ENCODE results near the gene PNISR. TPM values are rescaled to one million over a fixed set of nuclear protein-coding genes. Genes with fewer than 3 reads are reported as not detected.
A peak's percentile ranks its signal among the peaks of the same experiment; 100 is the strongest.

Gene PNISR
- total RNA-seq, 4 donors from 2014 or later = 20.5 to 86.1 (median 25.2) TPM

GRCh38 chr6:99393698-99394531 lies 31.2 kb downstream of the PNISR start, which contains the start of gene COQ3:
TSS of gene COQ3 (minus strand) at chr6:99394195. CDS start at chr6:99394179, 16 bp downstream.
- H3K9me3 ChIP-seq = no peaks in the 10 kb centered on the region
- in situ Hi-C loops (cut with MboI; ENCODE audit: low sequenced_read_pairs in 4 of 4) = no loop called here
- peak within 1 kb of the TSS; percentile 75 to 88 (median 81) for H3K27ac ChIP-seq
- peaks cover 5% of the 10 kb centered on the region in 2 donors for H3K4me1 ChIP-seq
- ATAC-seq (peak; percentile 73 to 86), DNase-seq (peak; percentile 30 to 53)
- no peaks in the 10 kb centered on the region for H3K27me3 ChIP-seq
- peak within 1 kb of the TSS; percentile 71 to 92 (median 81) for H3K4me3 ChIP-seq
- H3K36me3 ChIP-seq = peaks cover 0 to 2% of the 10 kb centered on the region in 2 donors
- intact Hi-C loops (cut with DNase I; ENCODE audit: low total_unique reads) = loop anchor here (2.0 kb wide), 1 partner anchor 31 kb away; the partner anchor contains the start of gene PNISR
- no peak for TF ChIP-seq CTCF (IDR thresholded peaks at IDR 0.05 in 4 of 5, conservative IDR thresholded peaks at IDR 0.05 in 1 of 5)
- no peak for TF ChIP-seq POLR2A (IDR thresholded peaks at IDR 0.05)

GRCh38 chr6:99393366-99393697 lies 31.8 kb downstream of the PNISR start:
- Histone ChIP-seq H3K4me1 (peaks cover 5% of the 10 kb centered on the region in 2 donors), H3K36me3 (no peaks in the 10 kb centered on the region), H3K27me3 (no peaks in the 10 kb centered on the region), H3K4me3 (peak overlapping the region; percentile 71 to 92 (median 81)), H3K9me3 (no peaks in the 10 kb centered on the region), H3K27ac (peak overlapping the region; percentile 75 to 88 (median 81))
- TF ChIP-seq CTCF (IDR thresholded peaks at IDR 0.05 in 4 of 5, conservative IDR thresholded peaks at IDR 0.05 in 1 of 5) (no peak), POLR2A (IDR thresholded peaks at IDR 0.05) (no peak)
- intact Hi-C loops (cut with DNase I; ENCODE audit: low total_unique reads) = loop anchor here (2.0 kb wide), 1 partner anchor 31 kb away; the partner anchor contains the start of gene PNISR
- ATAC-seq (peak in 1 of 2 donors; percentile 29), DNase-seq (no peak)
- in situ Hi-C loops (cut with MboI; ENCODE audit: low sequenced_read_pairs in 4 of 4) = no loop called here

GRCh38 chr6:99390896-99391295 lies 34.2 kb downstream of the PNISR start:
- intact Hi-C loops (cut with DNase I; ENCODE audit: low total_unique reads) = no loop called here

GRCh38 chr6:99384507-99384906 lies 40.6 kb downstream of the PNISR start:
- Histone ChIP-seq H3K27ac (no peak overlapping the region), H3K4me3 (no peak overlapping the region), H3K4me1 (no peaks in the 10 kb centered on the region), H3K27me3 (no peaks in the 10 kb centered on the region), H3K36me3 (peaks cover 0 to 4% of the 10 kb centered on the region in 2 donors), H3K9me3 (no peaks in the 10 kb centered on the region)
- ATAC-seq (no peak), DNase-seq (no peak)
- intact Hi-C loops (cut with DNase I; ENCODE audit: low total_unique reads) = no loop called here
- in situ Hi-C loops (cut with MboI; ENCODE audit: low sequenced_read_pairs in 4 of 4) = no loop called here
- TF ChIP-seq CTCF (IDR thresholded peaks at IDR 0.05 in 4 of 5, conservative IDR thresholded peaks at IDR 0.05 in 1 of 5) = no peak
- no peak for TF ChIP-seq POLR2A (IDR thresholded peaks at IDR 0.05)

More at GRCh38 chr6:99390896-99391295, 34.2 kb downstream of the PNISR start:
- H3K9me3 ChIP-seq = no peaks in the 10 kb centered on the region
- H3K27me3 ChIP-seq = no peaks in the 10 kb centered on the region
- TF ChIP-seq POLR2A (IDR thresholded peaks at IDR 0.05) (no peak), CTCF (IDR thresholded peaks at IDR 0.05 in 4 of 5, conservative IDR thresholded peaks at IDR 0.05 in 1 of 5) (no peak)
- in situ Hi-C loops (cut with MboI; ENCODE audit: low sequenced_read_pairs in 4 of 4) = no loop called here
- no peak overlapping the region for H3K27ac ChIP-seq
- DNase-seq (no peak), ATAC-seq (no peak)
- H3K4me3 ChIP-seq = no peak overlapping the region
- H3K4me1 ChIP-seq = peaks cover 5% of the 10 kb centered on the region in 2 donors
- H3K36me3 ChIP-seq = no peaks in the 10 kb centered on the region

All from gastrocnemius medialis (tissue), 4 donors.